AG20443 (cell line): ENCODE measurements around the gene KLK5.

Experiments
- DNase-seq: peaks from one replicate; pipeline ENCODE4 v3.0.0; 2012; ENCODE audit warnings: low spot score, mixed read lengths

Gene KLK5

GRCh38 chr19:50968716-50969412, 16.0 kb upstream of the KLK5 start:
- no peak for DNase-seq

GRCh38 chr19:50967929-50968715, 15.3 kb upstream of the KLK5 start:
- DNase-seq, result no peak

DNA sequence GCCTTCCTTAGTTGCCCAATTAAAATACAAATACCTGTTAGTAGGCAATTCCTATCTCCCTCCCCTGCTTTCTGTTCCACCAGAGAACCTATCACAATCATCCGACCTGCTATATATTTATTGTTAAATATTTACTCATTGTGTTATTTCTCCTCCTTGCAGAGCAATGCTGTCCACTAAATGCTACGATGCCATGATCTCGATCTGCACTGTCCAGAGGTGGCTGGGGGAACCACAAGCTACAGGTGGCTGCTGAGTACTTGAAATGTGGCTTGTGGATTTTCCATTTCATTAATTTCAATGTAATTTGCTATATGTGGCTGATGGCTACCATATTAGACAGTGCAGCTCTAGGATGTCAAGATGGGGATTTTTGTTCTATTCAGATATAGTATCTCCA, 11.4 kb upstream of the KLK5 start:
- DNase-seq, result no peak

DNA sequence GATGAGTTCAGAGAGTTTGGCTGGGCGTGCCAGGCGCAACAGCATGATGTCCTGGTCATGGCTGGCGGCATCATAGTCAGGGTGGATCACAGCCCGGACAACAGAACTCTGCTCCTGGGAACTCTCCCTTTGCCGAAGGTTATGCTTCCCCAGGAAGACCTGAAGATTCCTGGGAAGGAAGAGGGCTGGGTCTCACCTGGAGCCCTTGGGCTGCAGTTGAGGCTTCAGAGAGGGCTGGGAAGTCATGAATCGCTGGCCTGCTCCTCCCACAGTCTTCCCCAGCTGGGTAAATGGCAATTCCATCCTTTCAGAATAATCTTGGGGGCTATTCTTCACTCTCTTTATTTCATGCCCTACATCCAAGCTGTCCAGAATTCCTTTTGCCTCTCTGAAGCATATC, 10.5 kb upstream of the KLK5 start:
- no peak for DNase-seq

DNA sequence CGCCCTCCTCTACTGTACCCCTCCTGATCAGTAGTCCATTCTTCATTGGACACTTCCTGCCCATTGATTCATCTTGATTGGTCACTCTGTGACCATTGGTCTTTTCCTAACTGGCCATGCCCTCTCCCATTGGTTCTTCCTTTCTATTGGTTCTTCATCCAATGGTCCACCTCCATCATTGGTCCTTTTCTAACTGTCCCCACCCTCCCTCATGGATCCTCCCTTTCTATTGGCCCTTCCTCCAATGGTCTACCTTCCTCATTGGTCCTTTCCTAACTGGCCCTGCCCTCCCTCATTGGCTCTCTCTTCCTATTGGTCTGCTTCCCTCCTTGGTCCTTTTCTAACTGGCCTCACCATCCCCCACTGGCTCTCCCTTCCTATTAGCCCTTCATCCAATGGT, 9.4 kb upstream of the KLK5 start:
- no peak for DNase-seq

DNA sequence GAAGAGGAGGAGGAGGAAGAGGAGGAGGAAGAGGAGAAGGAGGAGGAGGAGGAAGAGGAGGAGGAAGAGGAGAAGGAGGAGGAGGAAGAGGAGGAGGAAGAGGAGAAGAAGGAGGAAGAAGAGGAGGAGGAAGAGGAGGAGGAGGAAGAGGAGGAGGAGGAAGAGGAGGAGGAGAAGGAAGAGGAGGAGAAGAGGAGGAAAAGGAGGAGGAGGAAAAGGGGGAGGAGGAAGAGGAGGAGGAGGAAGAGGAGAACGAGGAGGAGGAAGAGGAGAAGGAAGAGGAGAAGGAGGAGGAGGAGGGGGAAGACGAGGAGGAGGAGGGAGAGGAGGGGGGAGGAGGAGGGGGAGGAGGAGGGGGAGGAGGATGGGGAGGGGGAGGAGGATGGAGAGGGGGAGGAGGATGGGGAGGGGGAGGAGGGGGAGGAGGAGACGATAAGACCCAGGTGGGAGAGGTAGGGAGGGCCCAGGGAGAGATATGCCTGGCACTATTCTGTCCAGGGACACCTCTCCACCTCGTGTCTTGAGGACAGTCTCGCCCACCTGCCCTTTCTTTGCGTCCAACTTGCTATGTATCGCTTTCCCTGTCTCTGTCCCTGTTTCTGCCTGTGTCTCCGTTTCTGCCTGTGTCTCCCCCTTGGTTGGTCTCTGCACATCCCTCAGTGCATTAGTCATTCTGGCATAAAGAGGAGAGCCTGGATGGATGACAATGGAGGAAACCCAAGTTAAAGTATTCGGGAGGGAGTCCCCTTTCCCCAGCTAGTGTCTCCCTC, 7.1 kb upstream of the KLK5 start:
- no peak for DNase-seq

- DNase-seq, result no peak
Observed at GRCh38 chr19:50957587-50957986, 4.7 kb upstream of the KLK5 start.

DNA sequence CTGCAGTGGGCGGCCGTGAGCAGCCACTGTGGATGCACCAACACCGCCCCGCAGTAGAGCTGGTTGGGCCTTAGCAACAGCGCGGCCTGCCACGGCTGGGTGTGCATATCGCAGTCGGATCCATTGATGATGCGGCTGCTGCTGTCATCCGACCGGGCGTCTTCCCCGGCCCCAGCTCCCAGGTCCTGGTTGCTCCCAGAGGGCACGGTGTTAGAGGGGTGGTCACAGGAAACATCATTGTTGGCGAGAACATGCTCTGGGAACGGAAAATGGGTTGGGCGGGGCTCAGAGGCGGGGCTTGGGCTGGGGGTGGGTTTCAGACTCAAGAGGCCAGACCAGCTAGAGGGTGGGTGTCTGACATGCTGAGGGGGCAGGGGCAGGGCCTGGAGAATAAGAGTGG, 3.0 kb downstream of the KLK5 start:
- no peak for DNase-seq

- DNase-seq, result no peak
Observed at GRCh38 chr19:50947123-50947522, 5.7 kb downstream of the KLK5 start.

DNA sequence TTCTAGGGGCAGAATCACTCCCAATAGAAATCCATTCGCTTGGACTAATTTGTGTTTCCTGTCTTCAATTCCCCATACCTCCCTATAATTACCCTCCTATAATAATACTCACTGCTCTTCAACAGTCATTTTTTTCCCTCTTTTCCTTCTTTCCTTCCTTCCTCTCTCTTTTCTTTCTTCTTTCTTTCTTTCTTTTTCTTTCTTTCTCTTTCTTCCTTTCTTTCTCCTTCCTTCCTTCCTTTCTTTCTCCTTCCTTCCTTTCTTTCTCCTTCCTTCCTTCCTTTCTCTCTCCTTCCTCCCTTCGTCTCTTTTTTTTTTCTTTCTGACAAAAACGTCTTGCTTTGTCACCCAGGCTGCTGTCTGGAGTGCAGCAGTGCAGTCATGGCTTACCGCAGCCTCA, 8.0 kb downstream of the KLK5 start:
- DNase-seq, result no peak

DNA sequence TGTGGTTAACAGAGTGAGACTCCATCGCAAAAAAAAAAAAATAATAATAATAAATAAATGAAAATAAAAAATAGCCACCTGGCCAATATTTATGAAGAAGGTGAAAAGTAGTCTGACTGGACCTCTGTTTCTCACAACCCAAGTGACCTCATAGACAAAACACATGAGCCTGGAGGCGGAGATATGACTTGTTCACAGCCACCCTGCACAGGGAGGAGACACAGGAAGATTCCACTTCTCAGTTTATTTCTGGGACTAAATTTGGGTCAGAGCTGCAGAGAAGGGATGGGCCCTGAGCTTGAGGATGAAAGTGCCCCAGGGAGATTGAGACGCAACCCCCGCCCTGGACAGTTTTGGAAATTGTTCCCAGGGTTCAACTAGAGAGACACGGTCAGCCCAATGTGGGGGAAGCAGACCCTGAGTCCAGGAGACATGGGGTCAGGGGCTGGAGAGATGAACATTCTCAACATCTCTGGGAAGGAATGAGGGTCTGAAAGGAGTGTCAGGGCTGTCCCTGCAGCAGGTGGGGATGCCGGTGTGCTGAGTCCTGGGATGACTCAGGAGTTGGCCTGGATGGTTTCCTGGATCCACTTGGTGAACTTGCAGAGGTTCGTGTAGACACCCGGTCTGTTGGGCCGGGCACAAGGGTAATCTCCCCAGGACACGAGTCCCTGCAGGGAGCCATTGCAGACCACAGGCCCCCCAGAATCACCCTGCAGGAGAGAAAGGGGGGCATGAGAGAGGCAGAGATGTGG, 9.6 kb downstream of the KLK5 start:
- no peak for DNase-seq

- no peak for DNase-seq
Observed at GRCh38 chr19:50939596-50939995, 13.2 kb downstream of the KLK5 start.

GRCh38 chr19:50933640-50934039, 19.2 kb downstream of the KLK5 start:
- DNase-seq, result no peak

- no peak for DNase-seq
Observed at GRCh38 chr19:50932690-50933083, 20.2 kb downstream of the KLK5 start.

DNA sequence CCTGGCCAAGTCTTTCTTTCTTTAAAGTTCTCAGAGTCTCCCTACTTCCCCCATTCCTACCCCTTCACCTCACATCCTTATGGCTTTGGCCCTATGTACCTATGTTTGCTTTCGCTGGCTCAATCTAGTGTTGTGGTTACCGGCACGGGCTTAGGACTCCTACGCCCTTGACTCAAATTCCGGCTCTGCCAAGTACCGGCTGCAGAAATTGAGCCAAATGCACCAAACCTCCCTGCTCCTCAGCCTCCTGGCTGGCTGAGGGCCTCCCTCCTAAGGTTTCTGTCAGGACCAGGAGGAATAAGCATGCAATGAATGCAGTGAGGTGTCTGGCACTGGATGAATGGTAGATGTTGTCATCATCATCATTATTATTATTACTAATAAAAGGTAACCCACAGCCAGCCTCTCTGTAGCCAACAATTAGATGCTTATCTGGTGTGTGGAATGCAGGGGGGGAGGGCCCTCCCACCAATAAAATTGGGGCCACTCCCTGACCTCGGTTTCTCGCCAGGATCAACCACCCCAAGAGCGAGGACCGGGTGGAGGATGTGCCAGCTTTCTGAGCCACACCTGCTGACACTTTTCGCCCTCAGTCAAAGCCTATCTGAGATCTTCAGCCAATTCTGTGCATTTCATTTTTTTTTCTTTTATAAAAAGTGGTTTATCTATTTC, 20.7 kb downstream of the KLK5 start:
- DNase-seq, result no peak

GRCh38 chr19:50931023-50931422, 21.8 kb downstream of the KLK5 start:
- no peak for DNase-seq

DNA sequence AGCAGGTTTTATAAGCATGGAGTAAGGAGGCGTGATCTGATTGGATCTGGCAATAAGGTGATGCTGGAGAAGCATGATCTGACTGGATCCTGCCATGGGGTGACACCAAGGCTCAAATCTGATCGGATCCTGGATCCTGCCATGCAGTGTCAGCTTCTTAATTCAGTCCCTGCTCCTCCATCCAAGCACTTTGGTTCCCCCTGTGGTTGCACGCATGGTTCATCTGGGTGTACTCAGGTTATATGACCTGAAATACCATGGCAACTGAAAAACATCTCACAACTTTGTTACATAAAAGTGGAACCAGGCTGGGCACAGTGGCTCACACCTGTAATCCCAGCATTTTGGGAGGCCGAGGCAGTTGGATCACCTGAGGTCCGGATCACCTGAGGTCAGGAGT, 24.0 kb downstream of the KLK5 start:
- DNase-seq, result no peak

- no peak for DNase-seq
Observed at GRCh38 chr19:50926144-50926543, 26.7 kb downstream of the KLK5 start.

GRCh38 chr19:50925734-50926133, 27.1 kb downstream of the KLK5 start:
- DNase-seq, result no peak

- no peak for DNase-seq
Observed at GRCh38 chr19:50924586-50924985, 28.3 kb downstream of the KLK5 start.

- peak; percentile 91 for DNase-seq
Observed at GRCh38 chr19:50922317-50922853, 30.5 kb downstream of the KLK5 start.
